Measurements from ENCODE around the gene GPR139. TPM values are rescaled to one million over a fixed set of nuclear protein-coding genes. Genes with fewer than 3 reads are reported as not detected.

Gene GPR139
- total RNA-seq, 1 experiment from 2014 or later = 0.22 TPM

DNA sequence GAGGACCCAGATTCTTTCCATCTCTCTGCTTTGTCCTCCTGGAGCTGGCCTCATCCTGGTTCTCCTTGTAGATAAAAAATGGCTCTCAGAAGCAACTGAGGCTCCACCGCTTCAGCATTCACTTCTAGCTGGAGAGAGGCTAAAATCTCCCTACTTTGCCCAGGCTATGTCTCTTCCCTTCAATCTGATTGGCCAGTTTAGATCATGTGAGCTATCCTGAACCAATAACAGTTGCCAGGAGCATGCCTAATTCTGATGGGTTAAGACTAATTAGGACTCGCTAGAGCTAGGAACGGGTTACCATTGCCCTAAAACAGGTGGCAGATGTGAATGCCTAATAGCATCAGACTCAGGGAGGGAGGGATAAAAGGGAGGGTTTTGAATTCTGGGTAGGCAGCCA is 89.6 kb downstream of the GPR139 start:
- no peak overlapping the region for H3K56ac ChIP-seq (ENCODE audit: insufficient read length, low read depth, low read length)
- H3T11ph ChIP-seq (ENCODE audit: low read length) = no peak overlapping the region
- peaks cover 17% of the 10 kb centered on the region for H3K27me3 Mint-ChIP-seq (ENCODE audit: low read depth)
- WGBS (ENCODE audit: extremely low coverage, insufficient read length, low lambda C conversion rate) = no CpG with 5 or more reads among the region's 3 CpGs
- H3K27ac Mint-ChIP-seq = no peak overlapping the region
- no peak overlapping the region for H3K9ac ChIP-seq (ENCODE audit: extremely low read depth, insufficient read length, low read length)
- no peak overlapping the region for H3K4ac ChIP-seq (ENCODE audit: low read depth, low read length)
- no peaks in the 10 kb centered on the region for H4K20me1 ChIP-seq (ENCODE audit: control insufficient read depth, insufficient read depth, insufficient read length)
- H3K36me3 Mint-ChIP-seq (ENCODE audit: insufficient read depth in 1 of 3, low read depth in 3 of 3) = no peaks in the 10 kb centered on the region
- no peak overlapping the region for H2BK5ac ChIP-seq (ENCODE audit: insufficient read length, low read length)
- no peaks in the 10 kb centered on the region for H3K79me1 ChIP-seq (ENCODE audit: insufficient read depth, low read depth, low read length, poor library complexity, severe bottlenecking)
- H3K14ac ChIP-seq (ENCODE audit: insufficient read depth, low read length) = no peak overlapping the region
- no peak overlapping the region for H3K27ac ChIP-seq (ENCODE audit: insufficient read length, low read depth, low read length)
- H2BK120ac ChIP-seq (ENCODE audit: low read depth, low read length, poor library complexity, severe bottlenecking) = no peak overlapping the region
- peaks cover 0 to 1% of the 10 kb centered on the region in 2 experiments; a peak in 2 of 5 replicates for H3K9me3 Mint-ChIP-seq
- no peaks in the 10 kb centered on the region for H3K79me2 ChIP-seq (ENCODE audit: insufficient read depth, low read length)
- no peak for DNase-seq
- H3K18ac ChIP-seq (ENCODE audit: insufficient read length, low read depth, low read length) = no peak overlapping the region
- no peak overlapping the region for H2AK5ac ChIP-seq (ENCODE audit: insufficient read length, low read length)
- no peak overlapping the region for H2AFZ ChIP-seq (ENCODE audit: low read length)
- no peaks in the 10 kb centered on the region; the same call in 1 of the 2 replicates for H3K4me1 ChIP-seq (ENCODE audit: insufficient read depth, low read length)
- H2BK15ac ChIP-seq (ENCODE audit: low read depth, low read length) = no peak overlapping the region
- H3K23ac ChIP-seq (ENCODE audit: insufficient read length, low read depth, low read length) = no peak overlapping the region
- H3K27me3 ChIP-seq (ENCODE audit: insufficient read depth, low read length) = no peaks in the 10 kb centered on the region
- no peak overlapping the region for H3K4me2 ChIP-seq (ENCODE audit: insufficient read depth, insufficient read length, low read length)
- no peaks in the 10 kb centered on the region for H3K23me2 ChIP-seq (ENCODE audit: insufficient read length, low read depth, low read length, poor library complexity, severe bottlenecking)
- no peak overlapping the region for H4K8ac ChIP-seq (replicated peaks; ENCODE audit: insufficient read length, low read depth, low read length)
- H3K4me1 Mint-ChIP-seq = peaks cover 10 to 16% of the 10 kb centered on the region in 2 experiments
- TF ChIP-seq, protein P1, sequence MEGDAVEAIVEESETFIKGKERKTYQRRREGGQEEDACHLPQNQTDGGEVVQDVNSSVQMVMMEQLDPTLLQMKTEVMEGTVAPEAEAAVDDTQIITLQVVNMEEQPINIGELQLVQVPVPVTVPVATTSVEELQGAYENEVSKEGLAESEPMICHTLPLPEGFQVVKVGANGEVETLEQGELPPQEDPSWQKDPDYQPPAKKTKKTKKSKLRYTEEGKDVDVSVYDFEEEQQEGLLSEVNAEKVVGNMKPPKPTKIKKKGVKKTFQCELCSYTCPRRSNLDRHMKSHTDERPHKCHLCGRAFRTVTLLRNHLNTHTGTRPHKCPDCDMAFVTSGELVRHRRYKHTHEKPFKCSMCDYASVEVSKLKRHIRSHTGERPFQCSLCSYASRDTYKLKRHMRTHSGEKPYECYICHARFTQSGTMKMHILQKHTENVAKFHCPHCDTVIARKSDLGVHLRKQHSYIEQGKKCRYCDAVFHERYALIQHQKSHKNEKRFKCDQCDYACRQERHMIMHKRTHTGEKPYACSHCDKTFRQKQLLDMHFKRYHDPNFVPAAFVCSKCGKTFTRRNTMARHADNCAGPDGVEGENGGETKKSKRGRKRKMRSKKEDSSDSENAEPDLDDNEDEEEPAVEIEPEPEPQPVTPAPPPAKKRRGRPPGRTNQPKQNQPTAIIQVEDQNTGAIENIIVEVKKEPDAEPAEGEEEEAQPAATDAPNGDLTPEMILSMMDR (conservative IDR thresholded peaks at IDR 0.05) = no peak
- no peak overlapping the region for H2BK12ac ChIP-seq (ENCODE audit: insufficient read length, low read depth, low read length)
- H3K4me3 Mint-ChIP-seq = no peak overlapping the region
- no peaks in the 10 kb centered on the region for H3K9me3 ChIP-seq (ENCODE audit: control insufficient read depth, low read depth, low read length)
- H4K5ac ChIP-seq (ENCODE audit: insufficient read length, low read depth, low read length) = no peak overlapping the region
- no peak overlapping the region for H4K91ac ChIP-seq (ENCODE audit: insufficient read length, low read depth, low read length)
- no peak overlapping the region for H2BK20ac ChIP-seq (ENCODE audit: low read depth, low read length, poor library complexity, severe bottlenecking)

Other genes with a start within 250 kb of the GPR139 start
- gene GPRC5B, start 189.0 kb downstream of the GPR139 start, total RNA-seq (2021) = 137 and 138 TPM in 2 replicates

Data from H9 (cell line).